HG03280 (cell line): ENCODE results near the gene THEMIS.
"Not testable (repeated sequence)": the region's sequence is repeated elsewhere in the genome, so short reads cannot be mapped to it uniquely, and the experiment has no call there.

ENCODE experiments used
- ATAC-seq: cut with Tn5 transposase; IDR thresholded peaks from one replicate; pipeline ENCODE4 v1.9.1; 2021; ENCODE audit warnings: mild to moderate bottlenecking, moderate library complexity; ENCODE audit not compliant: unreplicated experiment

THEMIS gene

DNA sequence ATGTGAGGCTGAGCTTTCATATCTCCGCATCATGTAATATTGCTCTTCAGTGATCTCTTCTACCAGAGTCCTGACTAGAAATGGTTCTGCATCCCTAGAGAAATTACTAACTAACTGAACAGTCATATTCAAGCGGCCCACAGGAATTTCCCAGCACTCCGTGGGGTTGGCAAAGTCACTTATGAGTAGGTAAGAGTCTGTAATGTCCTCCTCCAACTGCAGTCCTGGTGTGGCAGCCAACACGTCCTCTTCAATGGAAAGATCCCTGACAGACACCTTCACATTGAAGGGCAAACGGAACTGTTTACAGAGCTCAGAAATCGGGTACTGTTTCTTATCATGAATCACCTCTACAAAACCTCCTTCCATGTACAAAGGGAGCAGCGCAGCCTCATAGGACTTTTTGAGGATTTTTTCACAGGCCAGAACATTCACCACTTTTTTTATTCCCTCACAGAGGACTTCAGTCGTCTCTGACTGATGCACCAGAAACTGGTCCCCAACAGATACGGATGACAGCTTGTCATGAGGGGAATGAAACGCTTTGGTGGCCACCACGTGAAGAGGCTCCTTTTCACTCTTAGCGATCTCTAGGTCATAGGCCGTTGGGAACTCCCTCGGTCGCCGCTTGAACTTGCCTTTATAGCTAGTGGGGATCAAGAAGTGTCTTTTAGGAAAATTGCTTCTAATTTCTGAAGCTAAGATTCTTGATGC is 87.7 kb downstream of the THEMIS start:
- no peak for ATAC-seq

DNA sequence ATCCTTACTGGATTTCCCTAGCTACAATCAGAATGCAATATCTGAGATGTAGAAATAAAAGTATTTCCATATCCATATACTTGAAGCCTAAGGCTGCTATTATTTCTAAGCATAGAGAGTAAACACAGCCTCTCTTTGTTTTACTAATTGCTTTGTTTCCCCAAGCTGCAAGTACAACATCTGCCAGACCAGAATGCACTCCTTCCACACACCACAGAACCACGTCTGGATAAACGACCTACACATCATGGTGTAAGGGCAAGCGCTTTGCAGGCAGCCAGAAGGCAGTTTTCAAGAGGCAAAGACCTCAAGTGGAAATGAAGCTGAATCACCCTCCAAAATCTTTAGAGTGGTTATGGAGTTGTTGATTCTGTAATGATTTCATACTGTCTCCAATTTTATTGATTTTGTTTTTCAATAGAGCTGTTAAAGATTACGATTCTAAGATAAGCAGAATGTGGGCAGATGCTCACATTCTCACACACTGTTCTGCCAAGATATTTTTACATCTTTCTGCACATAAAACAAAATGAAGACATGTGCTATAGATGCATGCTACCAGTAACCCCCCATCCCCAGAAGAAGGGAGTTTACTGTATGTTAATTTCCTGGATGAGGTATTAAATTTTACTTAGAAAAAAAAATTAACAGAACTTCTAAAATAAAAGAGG is 88.8 kb downstream of the THEMIS start:
- no peak for ATAC-seq

GRCh38 chr6:127807806-127808517 is 92.9 kb downstream of the THEMIS start:
- ATAC-seq = no peak

- ATAC-seq = no peak
Observed at GRCh38 chr6:127796713-127797112, 104.1 kb downstream of the THEMIS start.

DNA sequence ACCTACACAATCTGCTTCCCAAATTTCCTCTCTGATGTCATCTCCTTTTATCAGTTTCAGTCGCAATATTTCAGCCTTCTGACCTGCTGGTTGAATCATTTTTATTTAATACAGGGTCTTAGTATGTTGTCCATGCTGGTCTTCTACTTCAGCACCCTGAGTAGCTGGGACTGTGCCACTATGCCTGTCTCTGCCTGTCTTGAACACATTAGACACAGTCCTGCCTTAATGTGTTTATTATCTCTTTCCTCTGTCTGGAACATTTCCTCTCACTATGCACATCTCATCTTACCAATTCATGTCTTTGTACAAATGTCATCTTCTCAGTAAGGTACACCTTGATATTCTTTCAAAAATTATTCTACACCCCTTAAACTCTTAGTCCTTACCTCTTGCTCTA is 106.5 kb downstream of the THEMIS start:
- no peak for ATAC-seq

GRCh38 chr6:127793396-127793795 is 107.5 kb downstream of the THEMIS start:
- ATAC-seq = no peak

DNA sequence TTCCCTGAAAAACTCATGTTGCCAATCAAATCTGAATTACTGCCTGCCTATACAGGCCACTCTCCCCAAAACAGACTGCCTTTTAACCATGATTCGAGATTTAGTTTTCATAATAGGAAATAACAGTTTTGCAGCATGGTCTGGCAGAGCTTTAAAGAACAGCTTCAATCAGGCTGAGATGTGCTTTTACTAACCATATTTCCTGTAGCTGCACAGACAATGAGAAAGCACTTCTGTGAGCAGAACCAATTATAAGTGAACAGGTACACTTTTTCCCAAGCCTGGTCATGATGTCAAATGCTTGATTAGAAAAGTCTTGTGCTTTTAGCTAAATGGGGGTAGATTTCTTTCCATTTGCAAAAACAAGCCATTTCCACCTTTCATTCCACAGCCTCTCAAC is 108.2 kb downstream of the THEMIS start:
- ATAC-seq = no peak

- no peak for ATAC-seq
Observed at GRCh38 chr6:127791779-127792528, 108.9 kb downstream of the THEMIS start.

DNA sequence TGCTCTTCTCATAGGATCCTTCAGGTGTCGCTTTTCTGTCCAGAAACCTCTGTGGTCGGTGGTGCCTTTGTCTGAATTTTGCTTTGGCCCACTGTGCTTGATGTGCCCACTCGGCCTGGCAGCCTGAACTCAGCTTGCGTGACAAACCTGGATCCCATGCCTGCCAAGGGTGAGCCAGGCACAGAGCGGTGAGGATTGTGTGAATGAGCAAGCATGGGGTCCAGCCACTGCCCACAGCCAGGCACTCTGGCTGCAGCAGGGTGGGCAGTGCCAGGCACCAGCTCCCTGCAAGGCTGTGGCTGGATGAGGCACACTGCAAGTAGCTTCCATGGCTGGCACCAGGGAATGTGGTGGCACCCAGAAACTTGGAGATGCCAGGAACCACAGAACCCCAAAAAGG is 110.3 kb downstream of the THEMIS start:
- no peak for ATAC-seq

DNA sequence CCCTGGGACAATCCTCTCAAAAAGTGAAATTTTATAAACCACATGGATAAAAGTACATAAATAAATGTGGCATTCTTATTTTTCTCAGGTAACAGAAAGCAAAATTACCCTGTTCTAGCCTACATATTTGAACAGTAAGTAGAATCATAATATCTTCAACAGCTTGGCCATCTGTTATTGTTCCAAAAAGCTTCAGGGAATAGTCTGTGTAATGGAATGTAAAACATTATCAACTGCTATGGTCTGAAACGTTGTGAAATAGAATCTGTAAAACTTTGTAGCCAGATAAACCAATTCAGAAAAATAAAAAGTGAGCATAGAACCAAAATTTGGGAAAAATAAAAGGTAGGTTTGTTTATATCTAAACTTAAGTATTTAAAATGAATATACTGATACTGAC is 114.7 kb downstream of the THEMIS start:
- no peak for ATAC-seq

DNA sequence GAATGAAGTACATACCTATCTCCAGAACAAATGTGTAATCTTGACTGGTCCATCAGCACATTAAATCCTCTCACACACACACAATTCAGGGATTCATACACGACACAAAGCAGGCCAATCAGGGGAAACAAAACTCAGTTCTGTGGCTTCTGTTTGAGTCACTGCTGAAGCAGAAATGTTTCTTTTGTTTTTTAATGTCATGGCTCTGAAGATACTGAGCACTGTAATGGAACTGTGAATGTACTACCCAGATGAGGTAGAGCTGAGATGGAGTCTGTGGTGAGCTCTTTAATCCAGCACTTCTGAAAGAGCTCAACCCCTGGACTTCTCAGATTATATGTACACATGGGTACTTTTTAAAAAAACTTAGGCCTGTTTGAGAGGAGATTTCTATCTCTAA is 116.4 kb downstream of the THEMIS start:
- ATAC-seq = no peak

GRCh38 chr6:127781636-127782272 is 119.1 kb downstream of the THEMIS start:
- not testable (repeated sequence) for ATAC-seq

DNA sequence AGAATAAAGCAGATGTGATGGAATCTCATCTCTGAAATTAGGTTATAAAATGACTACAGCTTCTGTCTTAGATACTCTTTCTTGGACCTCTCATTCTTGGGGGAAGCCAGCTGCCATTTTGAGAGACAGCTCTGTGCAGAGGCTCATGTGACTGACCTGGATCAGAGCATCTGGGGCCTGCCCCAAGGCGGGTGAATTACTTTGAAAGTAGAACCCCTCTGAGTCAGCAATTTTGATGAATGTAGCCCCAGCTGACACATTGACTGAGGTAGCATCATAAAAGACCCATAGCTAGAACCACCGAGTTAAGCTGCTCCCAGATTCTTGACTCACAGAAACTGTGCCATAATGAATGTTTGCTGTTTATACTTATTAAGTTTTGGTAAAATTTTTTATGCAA is 124.5 kb downstream of the THEMIS start:
- no peak for ATAC-seq

- no peak for ATAC-seq
Observed at GRCh38 chr6:127775371-127775770, 125.5 kb downstream of the THEMIS start.

GRCh38 chr6:127768745-127769144 is 132.1 kb downstream of the THEMIS start:
- ATAC-seq = no peak

GRCh38 chr6:127768223-127768622 is 132.6 kb downstream of the THEMIS start:
- no peak for ATAC-seq

DNA sequence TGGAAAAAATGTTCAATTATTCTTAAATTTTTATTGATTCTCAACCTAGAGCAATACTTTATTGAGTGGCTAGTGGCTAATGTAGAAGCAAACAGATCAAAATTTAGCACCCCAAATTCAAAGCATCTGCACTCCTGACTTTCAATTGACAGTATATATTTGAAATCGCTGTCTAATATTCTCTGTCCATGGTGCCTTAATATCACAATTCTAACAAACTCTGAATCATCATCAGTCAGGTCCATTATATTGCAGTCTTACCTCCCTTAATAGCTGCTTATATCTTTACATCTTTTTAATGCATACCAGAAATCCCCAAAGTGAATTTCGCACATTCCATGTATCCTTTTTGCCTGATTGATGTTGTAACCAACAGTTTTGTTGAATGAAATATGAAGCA is 134.9 kb downstream of the THEMIS start:
- ATAC-seq = no peak

DNA sequence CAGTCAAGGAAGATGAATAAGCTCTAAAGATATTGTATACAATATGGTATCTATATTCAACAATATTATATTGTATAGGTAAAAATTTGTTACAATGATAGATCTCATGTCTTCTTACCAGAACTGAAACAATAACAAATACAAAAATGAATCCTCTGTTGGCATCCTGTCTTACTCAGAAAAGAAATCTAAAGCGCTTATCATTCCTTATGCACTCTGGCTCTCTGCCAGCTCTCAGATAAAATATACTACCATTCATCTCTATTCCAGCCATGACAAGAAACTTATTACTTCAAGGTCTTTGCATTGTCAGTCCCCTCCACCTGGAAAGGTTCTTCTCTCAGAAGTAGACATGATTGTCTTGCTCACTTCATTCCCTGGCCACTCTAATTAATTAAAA is 138.6 kb downstream of the THEMIS start:
- ATAC-seq = no peak

GRCh38 chr6:127761084-127761483 is 139.8 kb downstream of the THEMIS start:
- no peak for ATAC-seq

- no peak for ATAC-seq
Observed at GRCh38 chr6:127749095-127749494, 151.8 kb downstream of the THEMIS start.

GRCh38 chr6:127748290-127748689 is 152.6 kb downstream of the THEMIS start:
- ATAC-seq = no peak
